Stimulated activated CD4-positive, alpha-beta T cell treated with anti-CD3 and anti-CD28 coated beads, Interleukin-15, amount 100 ng/mL, for 1 hour (primary cell): ENCODE data around the gene CYP1B1.
"Not testable (repeated sequence)": the region's sequence is repeated elsewhere in the genome, so short reads cannot be mapped to it uniquely, and the experiment has no call there.

ENCODE experiments used
- DNase-seq, 2 donors: peaks; one replicate each; pipeline ENCODE4 v3.0.0-alpha.2; 2020; ENCODE audit warnings: low read depth in 1 of 2, low spot score in 1 of 2

The CYP1B1 gene

GRCh38 chr2:38075507-38076151 is at the start of gene CYP1B1:
TSS of gene CYP1B1 (minus strand) at chr2:38076151. CDS start at chr2:38075388, 763 bp downstream.
- no peak for DNase-seq

GRCh38 chr2:38125007-38125406 is 49.1 kb upstream of the CYP1B1 start:
- no peak for DNase-seq

GRCh38 chr2:38123911-38124310 is 48.0 kb upstream of the CYP1B1 start:
- no peak for DNase-seq

- no peak for DNase-seq
These were observed 46.4 kb upstream of the CYP1B1 start for GRCh38 chr2:38122344-38122743.

- DNase-seq: no peak
These were observed 45.5 kb upstream of the CYP1B1 start for GRCh38 chr2:38121481-38121880.

GRCh38 chr2:38120829-38121228 is 44.9 kb upstream of the CYP1B1 start:
- no peak for DNase-seq

GRCh38 chr2:38120264-38120592 is 44.3 kb upstream of the CYP1B1 start:
- no peak for DNase-seq

GRCh38 chr2:38116762-38117161 is 40.8 kb upstream of the CYP1B1 start:
- no peak for DNase-seq

GRCh38 chr2:38115216-38116032 is 39.5 kb upstream of the CYP1B1 start:
- peak in 1 of 2 donors; percentile 47 for DNase-seq

- no peak for DNase-seq
These were observed 38.2 kb upstream of the CYP1B1 start for GRCh38 chr2:38113981-38114708.

GRCh38 chr2:38113051-38113450 is 37.1 kb upstream of the CYP1B1 start:
- DNase-seq: no peak

- DNase-seq: not testable (repeated sequence)
These were observed 35.4 kb upstream of the CYP1B1 start for GRCh38 chr2:38111350-38111749.

GRCh38 chr2:38109732-38110181 is 33.8 kb upstream of the CYP1B1 start:
- DNase-seq: no peak

GRCh38 chr2:38108907-38109731 is 33.2 kb upstream of the CYP1B1 start:
- no peak for DNase-seq

- DNase-seq: no peak
These were observed 31.9 kb upstream of the CYP1B1 start for GRCh38 chr2:38107738-38108410.

GRCh38 chr2:38106405-38107094 is 30.6 kb upstream of the CYP1B1 start:
- DNase-seq: no peak

- no peak for DNase-seq
These were observed 30.0 kb upstream of the CYP1B1 start for GRCh38 chr2:38105922-38106321.

- no peak for DNase-seq
These were observed 28.6 kb upstream of the CYP1B1 start for GRCh38 chr2:38104598-38104997.

GRCh38 chr2:38100328-38100727 is 24.4 kb upstream of the CYP1B1 start:
- DNase-seq: no peak
